K562 treated with DMSO at 1 percent for 48 hours (cell line): ENCODE results near the gene ANXA9. TPM values are rescaled to one million over a fixed set of nuclear protein-coding genes. Genes with fewer than 3 reads are reported as not detected.

Experiments
- total RNA-seq: library from RNA; unstranded; fragments of 300-600 nt; gene quantifications from 2 replicates; pipeline ENCODE4 v1.2.3, GENCODE V29; 2022; ENCODE audit warnings: low replicate concordance; ENCODE audit errors: extremely low read depth

ANXA9 gene, protein sequence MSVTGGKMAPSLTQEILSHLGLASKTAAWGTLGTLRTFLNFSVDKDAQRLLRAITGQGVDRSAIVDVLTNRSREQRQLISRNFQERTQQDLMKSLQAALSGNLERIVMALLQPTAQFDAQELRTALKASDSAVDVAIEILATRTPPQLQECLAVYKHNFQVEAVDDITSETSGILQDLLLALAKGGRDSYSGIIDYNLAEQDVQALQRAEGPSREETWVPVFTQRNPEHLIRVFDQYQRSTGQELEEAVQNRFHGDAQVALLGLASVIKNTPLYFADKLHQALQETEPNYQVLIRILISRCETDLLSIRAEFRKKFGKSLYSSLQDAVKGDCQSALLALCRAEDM
- total RNA-seq = not detected in 2 replicates

DNA sequence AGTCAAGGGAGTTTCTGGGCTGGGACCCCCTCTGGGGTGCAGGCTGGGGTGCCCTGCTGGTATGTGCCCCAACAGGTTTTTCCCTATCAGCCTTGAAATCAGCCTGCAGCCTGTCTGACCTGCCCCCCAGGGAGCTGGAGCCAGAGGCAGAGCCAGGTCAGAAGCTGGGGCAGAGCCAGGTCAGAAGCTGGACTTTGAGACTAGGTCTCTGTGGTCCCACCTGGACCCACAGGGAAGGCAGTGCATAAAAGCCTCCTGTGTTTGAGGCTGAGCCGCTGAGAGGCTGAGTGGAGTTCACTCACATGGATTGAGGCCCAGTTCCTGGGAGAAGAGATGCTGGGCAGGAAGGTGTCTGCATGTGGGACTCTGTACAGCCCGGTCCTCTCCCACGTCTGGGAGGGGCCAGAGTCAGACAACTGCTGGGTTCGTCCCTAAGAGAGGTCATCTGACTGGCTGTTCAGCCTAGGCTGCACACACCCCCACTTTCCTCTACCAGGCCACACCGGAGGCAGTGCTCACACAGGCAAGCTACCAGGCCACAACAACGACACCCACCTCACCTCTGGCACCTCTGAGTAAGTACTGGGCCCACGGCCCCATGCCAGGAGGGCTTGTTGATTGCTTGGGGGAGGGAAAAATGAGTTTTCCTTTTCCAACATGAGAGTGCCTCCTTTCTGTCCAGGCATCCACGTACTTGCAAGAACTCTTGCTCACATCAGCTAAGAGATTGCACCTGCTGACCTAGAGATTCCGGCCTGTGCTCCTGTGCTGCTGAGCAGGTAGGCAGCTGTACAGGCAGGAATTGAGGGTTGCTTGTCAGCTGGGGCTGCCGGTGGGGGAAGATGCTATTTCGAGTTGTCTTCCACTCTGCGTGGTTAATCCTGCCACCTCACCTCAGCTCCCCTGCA is at the start of gene ANXA9:
TSS of gene ANXA9 (plus strand) at position 488 of the 908 bp plus-strand sequence. CDS start 814 bp downstream, outside the sequence.

DNA sequence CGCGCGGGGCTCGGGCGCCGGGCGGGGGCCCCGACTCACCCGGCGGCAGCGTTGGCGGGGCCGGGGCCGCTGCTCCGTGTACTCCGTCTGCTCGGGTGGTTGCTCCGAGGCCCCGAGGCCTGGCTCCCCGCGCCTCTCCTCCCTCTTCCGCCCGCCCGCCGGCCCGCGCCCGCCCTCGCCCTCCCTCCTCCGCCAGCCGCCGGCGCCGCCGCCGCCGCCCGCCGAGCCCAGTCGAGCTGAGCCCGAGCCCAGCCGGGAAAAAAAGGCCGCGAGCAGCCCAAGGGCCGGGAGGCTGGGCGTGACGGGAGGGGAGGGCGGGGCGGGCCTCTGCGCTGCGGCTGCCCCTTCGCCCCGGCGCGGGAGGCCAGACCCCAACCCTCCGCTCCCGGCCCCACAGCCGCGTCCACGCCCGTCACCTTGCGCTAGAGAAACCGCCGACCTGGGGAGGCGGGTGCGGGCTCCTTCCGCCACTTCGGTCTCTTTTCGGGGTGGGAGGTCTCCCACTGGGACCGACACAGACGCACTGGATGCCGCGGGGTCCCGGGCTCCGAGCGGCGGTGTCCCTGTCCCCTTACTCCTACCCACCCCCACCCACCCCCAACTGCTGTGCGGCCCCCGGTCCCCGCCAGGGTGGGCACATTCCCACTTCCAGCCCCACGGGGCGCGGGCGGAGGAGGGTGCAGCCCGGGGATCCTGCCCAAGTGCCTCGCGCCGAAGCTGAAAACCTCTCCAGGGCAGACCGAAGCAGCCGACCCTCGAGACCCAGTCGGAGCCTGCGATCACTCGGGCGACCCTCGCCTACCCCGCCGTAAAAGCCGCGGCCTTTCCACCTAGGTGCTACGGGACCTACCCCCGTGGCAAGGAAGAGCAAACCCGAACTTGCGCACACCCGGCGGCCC is 7.3 kb upstream of the ANXA9 start, which contains the start of gene CERS2:
TSS of gene CERS2 (minus strand) at position 256 of the 899 bp plus-strand sequence. CDS start 5,745 bp downstream, outside the sequence.

DNA sequence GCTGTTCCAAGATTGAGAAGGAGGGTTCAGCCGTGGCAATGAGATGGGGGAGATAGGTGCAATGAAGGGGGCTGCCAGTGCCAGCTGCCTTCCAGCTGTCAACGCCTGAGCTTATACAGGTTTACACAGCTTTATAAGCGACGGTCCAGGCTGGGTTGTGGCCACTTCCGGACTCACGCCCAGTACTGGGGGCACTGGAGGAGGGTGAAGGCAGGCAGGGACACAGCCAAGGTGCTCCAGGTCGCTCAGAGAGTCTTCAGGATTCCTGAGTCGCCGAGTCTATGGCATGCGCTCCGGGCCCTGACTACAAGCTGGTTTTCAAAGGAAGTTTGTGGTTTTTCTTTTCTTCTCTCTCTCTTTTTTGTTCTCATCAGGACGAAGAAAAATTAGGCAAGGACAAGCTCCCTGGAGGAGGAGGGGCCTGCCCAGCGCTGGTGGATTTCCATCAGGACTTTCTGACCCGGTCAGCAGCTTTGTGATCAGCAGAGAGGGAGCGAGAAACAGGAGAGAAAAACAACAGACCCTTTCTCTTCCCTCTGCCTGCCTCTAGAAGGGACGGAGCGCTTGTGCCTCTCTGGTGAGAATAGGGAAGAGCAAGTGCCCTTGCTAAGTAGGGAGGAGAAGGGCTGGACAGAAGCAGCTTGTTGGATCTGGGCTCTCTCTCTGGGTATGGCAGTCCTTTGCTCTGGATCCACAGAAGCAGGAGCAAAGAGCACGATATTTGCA is 24.4 kb downstream of the ANXA9 start, which contains the start of gene MINDY1:
TSS of gene MINDY1 (minus strand) at position 576 of the 726 bp plus-strand sequence. CDS start 4,285 bp downstream, outside the sequence.

DNA sequence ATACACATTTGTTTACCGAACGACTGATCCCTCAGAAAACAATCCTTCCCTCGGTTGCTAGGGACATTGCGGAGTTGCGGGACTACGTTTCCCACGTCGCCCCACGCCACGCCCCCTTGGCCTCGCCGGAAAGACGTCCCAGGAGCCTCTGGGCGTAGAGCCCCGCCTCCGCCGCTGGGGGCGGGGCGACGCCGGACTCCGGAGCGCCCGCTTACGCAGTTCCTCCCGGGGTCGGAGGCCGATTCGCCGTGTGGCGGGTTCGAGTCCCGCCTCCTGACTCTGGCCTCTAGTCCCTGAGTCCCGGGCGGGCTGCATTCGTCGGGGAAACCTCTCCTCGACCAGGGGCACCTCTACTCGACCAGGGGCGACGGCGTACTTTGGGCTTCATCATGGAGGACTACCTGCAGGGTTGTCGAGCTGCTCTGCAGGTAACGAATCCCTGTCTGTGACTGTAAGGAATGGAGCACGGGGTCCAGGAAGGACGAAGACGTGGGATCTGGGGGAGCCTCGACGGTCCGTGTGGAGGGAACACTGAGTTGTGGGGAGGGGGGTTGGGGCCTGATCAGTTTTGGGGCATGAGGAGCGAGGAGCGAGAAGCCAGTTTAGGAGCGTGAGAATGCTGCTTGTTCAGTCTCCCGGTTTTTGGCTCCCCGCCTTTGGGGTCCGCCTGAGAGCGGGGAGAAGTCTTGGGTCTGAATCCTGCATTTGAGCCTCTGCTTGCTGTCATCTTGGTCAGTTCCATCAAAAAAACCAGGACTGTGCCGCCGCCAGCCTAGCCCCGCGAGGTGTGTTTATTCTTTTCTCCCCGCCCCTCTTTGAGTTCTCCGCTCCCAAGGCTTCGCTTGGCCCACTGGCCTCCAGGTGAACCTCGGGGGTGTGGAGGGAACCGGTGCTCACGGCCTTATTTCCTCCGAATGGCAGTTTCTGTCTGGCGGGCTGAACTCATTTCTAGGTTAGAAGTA is 26.4 kb downstream of the ANXA9 start, which contains the start of gene PRUNE1:
TSS of gene PRUNE1 (plus strand) at position 206 of the 962 bp plus-strand sequence. CDS start at position 390, 184 bp downstream.

DNA sequence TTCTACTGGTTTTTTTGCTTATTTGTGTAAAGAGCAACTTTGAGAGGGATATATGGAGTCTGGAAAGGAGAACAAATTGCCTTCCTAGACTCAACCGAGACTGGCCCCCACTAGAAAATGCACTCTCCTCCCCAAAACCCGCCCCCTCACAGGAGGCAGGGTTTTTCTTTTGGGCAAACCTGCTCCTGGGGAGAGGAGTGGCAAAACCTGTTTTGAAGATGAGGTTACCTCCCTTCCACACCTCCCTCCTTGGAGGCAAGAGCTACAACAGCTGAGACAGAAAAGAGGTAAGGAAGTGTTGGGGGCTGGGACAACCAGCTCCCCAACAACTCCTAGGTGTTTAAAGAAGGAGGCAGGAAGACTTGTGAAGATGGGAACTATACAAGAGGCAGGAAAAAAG is 54.3 kb downstream of the ANXA9 start, which contains the start of gene BNIPL:
TSS of gene BNIPL (plus strand) at position 231 of the 400 bp plus-strand sequence. CDS start at position 371, 140 bp downstream.

Other genes starting within 250 kb of the ANXA9 start
- gene CTSS, start 216.5 kb upstream of the ANXA9 start, total RNA-seq = not detected in 2 replicates
- not detected in 2 replicates for gene CTSK, start 174.0 kb upstream of the ANXA9 start, total RNA-seq
- not detected in 2 replicates for gene ARNT, start 105.7 kb upstream of the ANXA9 start, total RNA-seq
- not detected in 2 replicates for gene CTXND2, start 95.2 kb upstream of the ANXA9 start, total RNA-seq
- not detected in 2 replicates for gene SETDB1, start 55.9 kb upstream of the ANXA9 start, total RNA-seq
- gene CERS2, start 7.5 kb upstream of the ANXA9 start, total RNA-seq = 153 TPM in 1 of 2 replicates, not detected in the other
- not detected in 2 replicates for gene MINDY1, start 24.6 kb downstream of the ANXA9 start, total RNA-seq
- gene PRUNE1, start 26.2 kb downstream of the ANXA9 start, total RNA-seq = not detected in 2 replicates
- not detected in 2 replicates for gene BNIPL, start 54.3 kb downstream of the ANXA9 start, total RNA-seq
- not detected in 2 replicates for gene C1orf56, start 65.5 kb downstream of the ANXA9 start, total RNA-seq
- not detected in 2 replicates for gene CDC42SE1, start 77.3 kb downstream of the ANXA9 start, total RNA-seq
- not detected in 2 replicates for gene MLLT11, start 78.1 kb downstream of the ANXA9 start, total RNA-seq
- not detected in 2 replicates for gene GABPB2, start 88.5 kb downstream of the ANXA9 start, total RNA-seq
- gene SEMA6C, start 164.3 kb downstream of the ANXA9 start, total RNA-seq = not detected in 2 replicates
- not detected in 2 replicates for gene TNFAIP8L2, start 174.4 kb downstream of the ANXA9 start, total RNA-seq
- gene LYSMD1, start 183.6 kb downstream of the ANXA9 start, total RNA-seq = not detected in 2 replicates
- not detected in 2 replicates for gene SCNM1, start 183.9 kb downstream of the ANXA9 start, total RNA-seq
- gene TMOD4, start 193.7 kb downstream of the ANXA9 start, total RNA-seq = not detected in 2 replicates
- gene VPS72, start 207.9 kb downstream of the ANXA9 start, total RNA-seq = not detected in 2 replicates
- gene PIP5K1A, start 216.3 kb downstream of the ANXA9 start, total RNA-seq = not detected in 2 replicates